ENCODE results near the gene BIN1.

BIN1 gene

GRCh38 chr2:127088706-127089105 is 18.2 kb downstream of the BIN1 start:
- TF ChIP-seq CTCF (IDR thresholded peaks at IDR 0.05; ENCODE audit: control insufficient read depth, extremely low read depth, insufficient read depth) = no peak
- H3K4me3 ChIP-seq (ENCODE audit: low read depth, low read length) = no peak overlapping the region

DNA sequence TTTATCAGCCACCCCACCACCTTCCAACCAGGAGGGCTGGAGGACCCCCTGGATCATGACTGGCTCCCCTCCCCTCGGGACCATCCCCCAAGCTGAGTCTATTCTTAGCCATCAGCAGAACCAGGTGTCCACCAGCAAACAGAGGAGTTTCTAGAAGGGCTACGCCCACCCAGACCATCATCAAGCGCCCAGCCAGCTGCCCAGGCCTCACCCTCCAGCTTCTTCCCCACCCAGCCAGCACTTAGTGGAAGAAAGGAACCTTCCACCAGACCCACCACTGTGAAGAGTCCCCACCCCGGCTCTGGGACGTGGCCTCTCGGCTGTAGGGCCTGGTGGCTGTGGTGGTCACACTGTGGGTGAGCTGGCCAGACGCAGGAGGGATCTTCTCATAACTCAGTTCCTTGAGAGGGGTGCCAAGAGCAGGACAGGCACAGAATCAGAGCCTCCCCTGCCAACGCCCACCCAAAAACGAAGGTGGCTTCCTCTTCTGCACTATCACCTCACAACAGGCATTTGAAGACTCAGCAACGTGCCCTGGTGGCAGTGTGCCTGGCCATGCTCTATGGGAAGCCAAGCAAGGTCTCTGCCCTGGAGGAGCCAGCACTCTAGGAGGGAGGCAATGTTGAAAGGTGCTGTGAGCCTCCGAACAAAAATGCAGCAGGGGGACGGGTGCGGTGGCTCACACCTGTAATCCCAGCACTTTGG is 19.0 kb downstream of the BIN1 start:
- no peak overlapping the region for H3K4me3 ChIP-seq (ENCODE audit: low read depth, low read length)
- no peak for TF ChIP-seq CTCF (IDR thresholded peaks at IDR 0.05; ENCODE audit: control insufficient read depth, extremely low read depth, insufficient read depth)
- DNase-seq (ENCODE audit: low read depth) = no peak

More at GRCh38 chr2:127088706-127089105, 18.2 kb downstream of the BIN1 start:
- no peak for DNase-seq (ENCODE audit: low read depth)

DNA sequence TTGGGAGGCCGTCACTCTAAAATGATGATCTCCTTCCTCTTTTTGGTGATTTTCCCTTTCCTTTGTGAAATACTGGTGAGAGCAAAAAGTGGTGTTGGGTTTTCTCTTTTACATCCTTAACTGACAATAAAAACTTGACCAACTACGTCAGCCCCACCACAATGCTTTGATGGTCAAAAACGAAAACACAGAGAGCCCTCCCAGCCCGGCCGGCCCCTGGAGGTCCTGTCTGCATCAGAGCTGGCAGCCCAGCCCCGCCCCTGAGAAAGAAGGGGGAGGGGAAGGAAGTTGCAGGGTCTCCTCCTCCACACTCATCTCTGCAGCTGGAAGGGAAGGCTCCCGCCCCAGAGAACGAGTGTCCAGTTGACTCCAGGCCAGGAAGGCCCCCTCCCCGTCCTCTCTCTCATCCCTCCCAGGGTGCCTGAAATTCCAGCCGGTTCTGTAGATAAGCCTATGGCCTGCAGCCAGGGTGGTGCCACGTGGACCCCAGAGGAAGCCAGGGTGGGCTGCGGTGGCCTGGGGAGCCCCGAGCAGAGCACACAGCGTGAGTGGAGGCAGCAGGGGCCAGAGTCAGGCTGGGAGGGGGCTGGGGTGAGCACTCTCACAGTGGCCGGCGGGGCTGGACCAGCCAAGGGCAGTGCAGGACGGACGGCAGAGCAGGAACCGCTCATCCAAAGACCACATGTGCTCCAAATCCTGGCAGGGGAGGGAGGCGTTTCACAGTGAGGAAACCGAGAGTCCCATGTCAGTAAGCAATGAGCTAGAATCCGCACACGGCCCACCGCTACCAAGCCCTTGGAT is 19.8 kb downstream of the BIN1 start:
- H3K4me3 ChIP-seq (ENCODE audit: low read depth, low read length) = no peak overlapping the region
- DNase-seq (ENCODE audit: low read depth) = no peak
- no peak for TF ChIP-seq CTCF (IDR thresholded peaks at IDR 0.05; ENCODE audit: control insufficient read depth, extremely low read depth, insufficient read depth)

DNA sequence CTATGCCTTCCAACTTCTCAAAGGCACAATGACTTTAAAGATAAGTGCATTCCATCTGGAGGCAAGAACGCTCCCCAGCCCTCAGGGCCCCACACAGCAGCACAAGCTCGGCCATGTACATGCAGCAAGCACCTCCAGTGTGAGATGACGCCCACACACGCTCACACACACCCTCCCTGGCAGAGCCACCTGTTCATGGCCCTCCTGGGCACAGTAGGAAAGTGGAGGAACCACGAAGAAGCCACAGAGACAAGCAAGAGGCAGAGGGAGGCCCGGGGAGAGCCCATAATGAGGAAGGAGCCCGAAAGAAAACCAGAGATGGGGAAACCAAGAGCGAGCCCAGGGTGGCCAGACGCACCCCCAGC is 21.7 kb downstream of the BIN1 start:
- H3K4me3 ChIP-seq (ENCODE audit: low read depth, low read length) = no peak overlapping the region
- DNase-seq (ENCODE audit: low read depth) = no peak
- TF ChIP-seq CTCF (IDR thresholded peaks at IDR 0.05; ENCODE audit: control insufficient read depth, extremely low read depth, insufficient read depth) = no peak

- no peak for TF ChIP-seq CTCF (IDR thresholded peaks at IDR 0.05; ENCODE audit: control insufficient read depth, extremely low read depth, insufficient read depth)
- DNase-seq (ENCODE audit: low read depth) = no peak
- H3K4me3 ChIP-seq (ENCODE audit: low read depth, low read length) = no peak overlapping the region
These were observed 22.2 kb downstream of the BIN1 start for GRCh38 chr2:127084611-127085316.

- TF ChIP-seq CTCF (IDR thresholded peaks at IDR 0.05; ENCODE audit: control insufficient read depth, extremely low read depth, insufficient read depth) = no peak
- H3K4me3 ChIP-seq (ENCODE audit: low read depth, low read length) = no peak overlapping the region
These were observed 23.0 kb downstream of the BIN1 start for GRCh38 chr2:127083819-127084503.

More at GRCh38 chr2:127083819-127084503, 23.0 kb downstream of the BIN1 start:
- DNase-seq (ENCODE audit: low read depth) = peak; percentile 67

Data from LNCaP clone FGC (cell line).